Nephron progenitor cell (in vitro differentiated cells): Measurements from ENCODE around the gene PNPLA8.

Source experiments
- DNase-seq: peaks from one replicate; pipeline ENCODE4 v3.0.0; 2021
- H3K27ac Mint-ChIP-seq: 2 replicates; pipeline ENCODE4 v1.8.0; 2021; ENCODE audit warnings: mild to moderate bottlenecking, moderate library complexity, mixed read lengths
- H3K27me3 Mint-ChIP-seq: 2 replicates; pipeline ENCODE4 v1.8.0; 2021; ENCODE audit warnings: mild to moderate bottlenecking, low read depth, mixed read lengths; ENCODE audit not compliant: poor library complexity
- H3K36me3 Mint-ChIP-seq: 2 replicates; pipeline ENCODE4 v1.8.0; 2021; ENCODE audit warnings: low read depth, mixed read lengths
- H3K4me1 Mint-ChIP-seq: 2 replicates; pipeline ENCODE4 v1.8.0; 2021; ENCODE audit warnings: mixed read lengths
- H3K4me3 Mint-ChIP-seq: 2 replicates; pipeline ENCODE4 v1.8.0; 2021; ENCODE audit warnings: mild to moderate bottlenecking, moderate library complexity, mixed read lengths
- H3K9me3 Mint-ChIP-seq: 2 replicates; pipeline ENCODE4 v1.8.0; 2021; ENCODE audit warnings: mild to moderate bottlenecking, moderate library complexity, mixed read lengths
- CTCF ChIP-seq: fragments of 200-600 bp; sonication (generic); IDR thresholded peaks from 2 replicates; pipeline ENCODE4 v1.5.0; 2021; ENCODE audit warnings: antibody characterized with exemption

PNPLA8 gene

GRCh38 chr7:108525985-108526767 is at the start of gene PNPLA8:
PNPLA8 (minus strand) TSS chr7:108526135; CDS start chr7:108515491, 10,644 bp downstream.
- H3K9me3 Mint-ChIP-seq = no peaks in the 10 kb centered on the region
- peak within 1 kb of the TSS; percentile 99 for H3K27ac Mint-ChIP-seq
- H3K27me3 Mint-ChIP-seq = no peaks in the 10 kb centered on the region
- H3K4me3 Mint-ChIP-seq = peak within 1 kb of the TSS; percentile 95
- peaks cover 43% of the 10 kb centered on the region for H3K4me1 Mint-ChIP-seq
- DNase-seq = peak; percentile 100
- H3K36me3 Mint-ChIP-seq = peaks cover 5% of the 10 kb centered on the region
- no peak for TF ChIP-seq CTCF

GRCh38 chr7:108575156-108575555 is 49.2 kb upstream of the PNPLA8 start:
- peaks cover 24% of the 10 kb centered on the region for H3K4me1 Mint-ChIP-seq
- H3K4me3 Mint-ChIP-seq = no peak overlapping the region
- H3K27me3 Mint-ChIP-seq = no peaks in the 10 kb centered on the region
- peaks cover 60% of the 10 kb centered on the region for H3K36me3 Mint-ChIP-seq
- H3K9me3 Mint-ChIP-seq = peaks cover 10% of the 10 kb centered on the region
- no peak for TF ChIP-seq CTCF
- no peak overlapping the region for H3K27ac Mint-ChIP-seq
- DNase-seq = no peak

- no peaks in the 10 kb centered on the region for H3K27me3 Mint-ChIP-seq
- peaks cover 49% of the 10 kb centered on the region for H3K36me3 Mint-ChIP-seq
- no peak overlapping the region for H3K27ac Mint-ChIP-seq
- no peaks in the 10 kb centered on the region for H3K9me3 Mint-ChIP-seq
- H3K4me3 Mint-ChIP-seq = no peak overlapping the region
- H3K4me1 Mint-ChIP-seq = peaks cover 36% of the 10 kb centered on the region
- DNase-seq = no peak
- TF ChIP-seq CTCF = no peak
These were observed 46.5 kb upstream of the PNPLA8 start for GRCh38 chr7:108572480-108572879.

- H3K4me1 Mint-ChIP-seq = peaks cover 36% of the 10 kb centered on the region
- TF ChIP-seq CTCF = no peak
- peaks cover 54% of the 10 kb centered on the region for H3K36me3 Mint-ChIP-seq
- H3K4me3 Mint-ChIP-seq = peak overlapping the region; percentile 95
- peak overlapping the region; percentile 99 for H3K27ac Mint-ChIP-seq
- DNase-seq = peak; percentile 51
- H3K9me3 Mint-ChIP-seq = peaks cover 6% of the 10 kb centered on the region
- H3K27me3 Mint-ChIP-seq = no peaks in the 10 kb centered on the region
These were observed 44.3 kb upstream of the PNPLA8 start for GRCh38 chr7:108570146-108570755.

- Mint-ChIP-seq H3K36me3 (peaks cover 60% of the 10 kb centered on the region), H3K4me1 (peaks cover 36% of the 10 kb centered on the region), H3K27me3 (no peaks in the 10 kb centered on the region), H3K27ac (peak within 1 kb of the TSS; percentile 99), H3K4me3 (peak within 1 kb of the TSS; percentile 95), H3K9me3 (peaks cover 8% of the 10 kb centered on the region)
- peak; percentile 97 for DNase-seq
- no peak for TF ChIP-seq CTCF
These were observed 43.6 kb upstream of the PNPLA8 start, which contains the start of the genes DNAJB9 and THAP5 for GRCh38 chr7:108569381-108570145. DNAJB9 (plus strand) TSS chr7:108569874; CDS start chr7:108571727, 1,853 bp downstream. THAP5 (minus strand) TSS chr7:108569706; CDS start chr7:108569569, 137 bp downstream.
